ENCODE measurements around the gene CACNB4. TPM values are rescaled to one million over a fixed set of nuclear protein-coding genes. Genes with fewer than 3 reads are reported as not detected.
"Not testable (repeated sequence)": the region's sequence is repeated elsewhere in the genome, so short reads cannot be mapped to it uniquely, and the experiment has no call there.

The CACNB4 gene
- total RNA-seq, 1 experiment from 2014 or later, result 1.7 TPM

- H3K4me1 ChIP-seq (ENCODE audit: control insufficient read depth, insufficient read depth, low read length), result no peaks in the 10 kb centered on the region
- H3K36me3 ChIP-seq (ENCODE audit: control insufficient read depth, insufficient read depth, low read length), result peaks cover 4% of the 10 kb centered on the region
- ChIA-PET CTCF (no interaction called here), POLR2A (no interaction called here)
- in situ Hi-C loops (cut with HindIII; ENCODE audit: low pct_unique_long_range_greater_than_20kb, low sequenced_read_pairs), result no loop called here
- no TSS peak for BruUV-seq (replicated peaks)
- H3K4me3 ChIP-seq (ENCODE audit: low read depth in 2 of 2, low read length in 2 of 2), result no peak overlapping the region
- intact Hi-C loops (cut with micrococcal nuclease; ENCODE audit: unreplicated experiment), result loop anchor here (10.0 kb wide), 1 partner anchor 228 kb away; no protein-coding TSS in a partner anchor
- no peak for DNase-seq (ENCODE audit: low read depth, low spot score)
- ATAC-seq, result no peak
- H3K27ac ChIP-seq (ENCODE audit: low read length), result no peak overlapping the region
- H3K9me3 ChIP-seq (ENCODE audit: control insufficient read depth, insufficient read depth, low read depth, low read length), result no peaks in the 10 kb centered on the region
- H3K27me3 ChIP-seq (ENCODE audit: control insufficient read depth, insufficient read depth, low read length), result no peaks in the 10 kb centered on the region
- no peak for TF ChIP-seq TCF7L2 (IDR thresholded peaks at IDR 0.05; ENCODE audit: low read depth, low read length)
- TF ChIP-seq REST (IDR thresholded peaks at IDR 0.05; ENCODE audit: insufficient read depth in 1 of 2, low read depth in 2 of 2, low read length in 1 of 2), result no peak
- no peak for TF ChIP-seq CTCF (IDR thresholded peaks at IDR 0.05)
- TF ChIP-seq SIN3A (IDR thresholded peaks at IDR 0.05; ENCODE audit: borderline replicate concordance, insufficient read depth, low read depth, low read length), result no peak
- no peak for TF ChIP-seq POLR2AphosphoS5 (IDR thresholded peaks at IDR 0.05; ENCODE audit: low read depth, low read length)
These were observed 302.1 kb downstream of the CACNB4 start for GRCh38 chr2:151796774-151797173.

- Histone ChIP-seq H3K9me3 (ENCODE audit: control insufficient read depth, insufficient read depth, low read depth, low read length) (no peaks in the 10 kb centered on the region), H3K4me3 (ENCODE audit: low read depth in 2 of 2, low read length in 2 of 2) (no peak overlapping the region), H3K27me3 (ENCODE audit: control insufficient read depth, insufficient read depth, low read length) (no peaks in the 10 kb centered on the region), H3K36me3 (ENCODE audit: control insufficient read depth, insufficient read depth, low read length) (no peaks in the 10 kb centered on the region; the same call in 1 of the 2 replicates), H3K27ac (ENCODE audit: low read length) (no peak overlapping the region), H3K4me1 (ENCODE audit: control insufficient read depth, insufficient read depth, low read length) (no peaks in the 10 kb centered on the region)
- intact Hi-C loops (cut with micrococcal nuclease; ENCODE audit: unreplicated experiment) (loop anchor here (10.0 kb wide), 1 partner anchor 229 kb away; no protein-coding TSS in a partner anchor), in situ Hi-C loops (cut with HindIII; ENCODE audit: low pct_unique_long_range_greater_than_20kb, low sequenced_read_pairs) (no loop called here)
- ChIA-PET CTCF (no interaction called here), POLR2A (no interaction called here)
- ATAC-seq, result no peak
- no peak for DNase-seq (ENCODE audit: low read depth, low spot score)
- BruUV-seq (replicated peaks), result no TSS peak
- TF ChIP-seq CTCF (IDR thresholded peaks at IDR 0.05) (no peak), TCF7L2 (IDR thresholded peaks at IDR 0.05; ENCODE audit: low read depth, low read length) (no peak), SIN3A (IDR thresholded peaks at IDR 0.05; ENCODE audit: borderline replicate concordance, insufficient read depth, low read depth, low read length) (no peak), POLR2AphosphoS5 (IDR thresholded peaks at IDR 0.05; ENCODE audit: low read depth, low read length) (no peak)
These were observed 303.1 kb downstream of the CACNB4 start for GRCh38 chr2:151795646-151796240.

- DNase-seq (ENCODE audit: low read depth, low spot score); ATAC-seq: not testable (repeated sequence)
These were observed 304.4 kb downstream of the CACNB4 start for GRCh38 chr2:151794422-151794821.

More at GRCh38 chr2:151794422-151794821, 304.4 kb downstream of the CACNB4 start:
- POLR2A ChIA-PET; H3K36me3 ChIP-seq (ENCODE audit: control insufficient read depth, insufficient read depth, low read length); H3K27me3 ChIP-seq (ENCODE audit: control insufficient read depth, insufficient read depth, low read length); BruUV-seq (replicated peaks); H3K4me3 ChIP-seq (ENCODE audit: low read depth in 2 of 2, low read length in 2 of 2); H3K9me3 ChIP-seq (ENCODE audit: control insufficient read depth, insufficient read depth, low read depth, low read length); CTCF ChIA-PET; H3K4me1 ChIP-seq (ENCODE audit: control insufficient read depth, insufficient read depth, low read length); in situ Hi-C loops (cut with HindIII; ENCODE audit: low pct_unique_long_range_greater_than_20kb, low sequenced_read_pairs); H3K27ac ChIP-seq (ENCODE audit: low read length): not testable (repeated sequence)
- intact Hi-C loops (cut with micrococcal nuclease; ENCODE audit: unreplicated experiment), result loop anchor here (10.0 kb wide), 1 partner anchor 230 kb away; no protein-coding TSS in a partner anchor

All from Panc1 (cell line).